NCI-H82 (cell line): ENCODE data around the gene FCHSD2.
"Not testable (repeated sequence)": the region's sequence is repeated elsewhere in the genome, so short reads cannot be mapped to it uniquely, and the experiment has no call there.

Experiments used
- DNase-seq: peaks from one replicate; lab custom pipeline; 2025; lab: John Stamatoyannopoulos, UW

Gene FCHSD2

GRCh38 chr11:72864702-72865655 is 277.1 kb downstream of the FCHSD2 start:
- no peak for DNase-seq

- no peak for DNase-seq
Observed at GRCh38 chr11:72863916-72864315, 278.2 kb downstream of the FCHSD2 start.

- no peak for DNase-seq
Observed at GRCh38 chr11:72863091-72863490, 279.0 kb downstream of the FCHSD2 start.

- no peak for DNase-seq
Observed at GRCh38 chr11:72860592-72860991, 281.5 kb downstream of the FCHSD2 start.

- no peak for DNase-seq
Observed at GRCh38 chr11:72860010-72860409, 282.1 kb downstream of the FCHSD2 start.

- no peak for DNase-seq
Observed at GRCh38 chr11:72859126-72859525, 283.0 kb downstream of the FCHSD2 start.

- DNase-seq = not testable (repeated sequence)
Observed at GRCh38 chr11:72858267-72858666, 283.9 kb downstream of the FCHSD2 start.

- DNase-seq = no peak
Observed at GRCh38 chr11:72856551-72857345, 285.4 kb downstream of the FCHSD2 start.

GRCh38 chr11:72856065-72856464 is 286.1 kb downstream of the FCHSD2 start:
- no peak for DNase-seq

- DNase-seq = no peak
Observed at GRCh38 chr11:72851726-72852125, 290.4 kb downstream of the FCHSD2 start.

- no peak for DNase-seq
Observed at GRCh38 chr11:72850832-72851231, 291.3 kb downstream of the FCHSD2 start.

- DNase-seq = peak; percentile 50
Observed at GRCh38 chr11:72848846-72849466, 293.2 kb downstream of the FCHSD2 start.

GRCh38 chr11:72844356-72844755 is 297.8 kb downstream of the FCHSD2 start:
- DNase-seq = peak; percentile 45

GRCh38 chr11:72842653-72843330 is 299.3 kb downstream of the FCHSD2 start:
- DNase-seq = no peak

- DNase-seq = peak; percentile 11
Observed at GRCh38 chr11:72842126-72842525, 300.0 kb downstream of the FCHSD2 start.

- DNase-seq = no peak
Observed at GRCh38 chr11:72841397-72841796, 300.7 kb downstream of the FCHSD2 start.

GRCh38 chr11:72840780-72841179 is 301.3 kb downstream of the FCHSD2 start:
- no peak for DNase-seq

- no peak for DNase-seq
Observed at GRCh38 chr11:72838691-72839305, 303.3 kb downstream of the FCHSD2 start.

GRCh38 chr11:72836111-72836510 is 306.0 kb downstream of the FCHSD2 start:
- peak; percentile 28 for DNase-seq

- no peak for DNase-seq
Observed at GRCh38 chr11:72834905-72835304, 307.2 kb downstream of the FCHSD2 start.

GRCh38 chr11:72833811-72834493 is 308.2 kb downstream of the FCHSD2 start:
- DNase-seq = no peak
